ENCODE data around the gene BTNL8.

The BTNL8 gene

GRCh38 chr5:180909782-180910181 lies 10.8 kb downstream of the BTNL8 start:
- no peak for TF ChIP-seq ZNF8 (CRISPR knock-in tag; IDR thresholded peaks at IDR 0.05)
- no peak for TF ChIP-seq ESRRG (CRISPR knock-in tag; IDR thresholded peaks at IDR 0.05)
- no peak for TF ChIP-seq ZNF565 (CRISPR knock-in tag; conservative IDR thresholded peaks at IDR 0.05; ENCODE audit: low read depth)
- no peak for TF ChIP-seq ZC3H10 (CRISPR knock-in tag; IDR thresholded peaks at IDR 0.05)
- TF ChIP-seq, protein P1, sequence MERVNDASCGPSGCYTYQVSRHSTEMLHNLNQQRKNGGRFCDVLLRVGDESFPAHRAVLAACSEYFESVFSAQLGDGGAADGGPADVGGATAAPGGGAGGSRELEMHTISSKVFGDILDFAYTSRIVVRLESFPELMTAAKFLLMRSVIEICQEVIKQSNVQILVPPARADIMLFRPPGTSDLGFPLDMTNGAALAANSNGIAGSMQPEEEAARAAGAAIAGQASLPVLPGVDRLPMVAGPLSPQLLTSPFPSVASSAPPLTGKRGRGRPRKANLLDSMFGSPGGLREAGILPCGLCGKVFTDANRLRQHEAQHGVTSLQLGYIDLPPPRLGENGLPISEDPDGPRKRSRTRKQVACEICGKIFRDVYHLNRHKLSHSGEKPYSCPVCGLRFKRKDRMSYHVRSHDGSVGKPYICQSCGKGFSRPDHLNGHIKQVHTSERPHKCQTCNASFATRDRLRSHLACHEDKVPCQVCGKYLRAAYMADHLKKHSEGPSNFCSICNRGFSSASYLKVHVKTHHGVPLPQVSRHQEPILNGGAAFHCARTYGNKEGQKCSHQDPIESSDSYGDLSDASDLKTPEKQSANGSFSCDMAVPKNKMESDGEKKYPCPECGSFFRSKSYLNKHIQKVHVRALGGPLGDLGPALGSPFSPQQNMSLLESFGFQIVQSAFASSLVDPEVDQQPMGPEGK (CRISPR knock-in tag; IDR thresholded peaks at IDR 0.05; ENCODE audit: borderline replicate concordance), result no peak
- no peak for TF ChIP-seq TSHZ2 (CRISPR knock-in tag; IDR thresholded peaks at IDR 0.05)
- TF ChIP-seq RARB (CRISPR knock-in tag; IDR thresholded peaks at IDR 0.05), result no peak
- TF ChIP-seq, protein P2, sequence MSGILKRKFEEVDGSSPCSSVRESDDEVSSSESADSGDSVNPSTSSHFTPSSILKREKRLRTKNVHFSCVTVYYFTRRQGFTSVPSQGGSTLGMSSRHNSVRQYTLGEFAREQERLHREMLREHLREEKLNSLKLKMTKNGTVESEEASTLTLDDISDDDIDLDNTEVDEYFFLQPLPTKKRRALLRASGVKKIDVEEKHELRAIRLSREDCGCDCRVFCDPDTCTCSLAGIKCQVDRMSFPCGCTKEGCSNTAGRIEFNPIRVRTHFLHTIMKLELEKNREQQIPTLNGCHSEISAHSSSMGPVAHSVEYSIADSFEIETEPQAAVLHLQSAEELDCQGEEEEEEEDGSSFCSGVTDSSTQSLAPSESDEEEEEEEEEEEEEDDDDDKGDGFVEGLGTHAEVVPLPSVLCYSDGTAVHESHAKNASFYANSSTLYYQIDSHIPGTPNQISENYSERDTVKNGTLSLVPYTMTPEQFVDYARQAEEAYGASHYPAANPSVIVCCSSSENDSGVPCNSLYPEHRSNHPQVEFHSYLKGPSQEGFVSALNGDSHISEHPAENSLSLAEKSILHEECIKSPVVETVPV (CRISPR knock-in tag; IDR thresholded peaks at IDR 0.05), result no peak
- TF ChIP-seq OSR1 (CRISPR knock-in tag; IDR thresholded peaks at IDR 0.05), result no peak
- TF ChIP-seq GLIS3 (CRISPR knock-in tag; IDR thresholded peaks at IDR 0.05), result no peak
- TF ChIP-seq SNAI2 (CRISPR knock-in tag; IDR thresholded peaks at IDR 0.05), result no peak
- TF ChIP-seq ZFP30 (CRISPR knock-in tag; IDR thresholded peaks at IDR 0.05), result no peak
- no peak for TF ChIP-seq POU6F1 (CRISPR knock-in tag; IDR thresholded peaks at IDR 0.05; ENCODE audit: borderline replicate concordance, low read depth)
- TF ChIP-seq ZFP3 (CRISPR knock-in tag; IDR thresholded peaks at IDR 0.05), result no peak
- no peak for TF ChIP-seq PPARA (CRISPR knock-in tag; IDR thresholded peaks at IDR 0.05; ENCODE audit: borderline replicate concordance)
- TF ChIP-seq TOX (CRISPR knock-in tag; IDR thresholded peaks at IDR 0.05; ENCODE audit: borderline replicate concordance), result no peak
- TF ChIP-seq CSDC2 (CRISPR knock-in tag; IDR thresholded peaks at IDR 0.05), result no peak
- TF ChIP-seq BACH2 (CRISPR knock-in tag; IDR thresholded peaks at IDR 0.05; ENCODE audit: borderline replicate concordance), result no peak
- TF ChIP-seq, protein P3, sequence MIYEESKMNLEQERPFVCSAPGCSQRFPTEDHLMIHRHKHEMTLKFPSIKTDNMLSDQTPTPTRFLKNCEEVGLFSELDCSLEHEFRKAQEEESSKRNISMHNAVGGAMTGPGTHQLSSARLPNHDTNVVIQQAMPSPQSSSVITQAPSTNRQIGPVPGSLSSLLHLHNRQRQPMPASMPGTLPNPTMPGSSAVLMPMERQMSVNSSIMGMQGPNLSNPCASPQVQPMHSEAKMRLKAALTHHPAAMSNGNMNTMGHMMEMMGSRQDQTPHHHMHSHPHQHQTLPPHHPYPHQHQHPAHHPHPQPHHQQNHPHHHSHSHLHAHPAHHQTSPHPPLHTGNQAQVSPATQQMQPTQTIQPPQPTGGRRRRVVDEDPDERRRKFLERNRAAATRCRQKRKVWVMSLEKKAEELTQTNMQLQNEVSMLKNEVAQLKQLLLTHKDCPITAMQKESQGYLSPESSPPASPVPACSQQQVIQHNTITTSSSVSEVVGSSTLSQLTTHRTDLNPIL (CRISPR knock-in tag; IDR thresholded peaks at IDR 0.05; ENCODE audit: low read depth), result no peak
- no peak for ATAC-seq

DNA sequence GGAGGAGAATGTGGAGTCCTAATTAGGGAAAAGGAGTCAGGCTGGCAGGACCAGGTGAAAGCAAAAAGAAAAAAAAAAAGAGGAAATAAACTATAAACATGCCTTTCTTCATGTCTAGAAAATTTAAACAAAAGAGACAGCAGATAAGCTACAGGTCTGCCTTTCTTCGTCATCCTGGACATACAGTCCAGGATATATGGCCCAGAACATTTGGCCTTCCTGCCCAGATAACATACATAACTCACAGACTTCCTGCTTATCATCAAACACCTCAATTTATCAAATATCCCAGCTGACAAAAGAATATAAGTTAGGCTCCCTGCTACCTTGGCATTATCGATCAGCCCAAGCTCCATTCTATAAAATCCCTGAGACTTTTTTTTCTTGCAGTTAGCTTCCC lies 11.2 kb downstream of the BTNL8 start:
- TF ChIP-seq TSHZ2 (CRISPR knock-in tag; IDR thresholded peaks at IDR 0.05), result no peak
- no peak for TF ChIP-seq ZNF8 (CRISPR knock-in tag; IDR thresholded peaks at IDR 0.05)
- no peak for TF ChIP-seq SNAI2 (CRISPR knock-in tag; IDR thresholded peaks at IDR 0.05)
- TF ChIP-seq ZFP30 (CRISPR knock-in tag; IDR thresholded peaks at IDR 0.05), result no peak
- no peak for TF ChIP-seq BACH2 (CRISPR knock-in tag; IDR thresholded peaks at IDR 0.05; ENCODE audit: borderline replicate concordance)
- TF ChIP-seq ARNTL (CRISPR knock-in tag; IDR thresholded peaks at IDR 0.05; ENCODE audit: borderline replicate concordance, low read depth), result no peak
- no peak for TF ChIP-seq RARB (CRISPR knock-in tag; IDR thresholded peaks at IDR 0.05)
- no peak for TF ChIP-seq ESRRG (CRISPR knock-in tag; IDR thresholded peaks at IDR 0.05)
- no peak for TF ChIP-seq TOX (CRISPR knock-in tag; IDR thresholded peaks at IDR 0.05; ENCODE audit: borderline replicate concordance)
- TF ChIP-seq, protein P3 (CRISPR knock-in tag; IDR thresholded peaks at IDR 0.05; ENCODE audit: low read depth), result no peak
- TF ChIP-seq ZFP3 (CRISPR knock-in tag; IDR thresholded peaks at IDR 0.05), result no peak
- TF ChIP-seq POU6F1 (CRISPR knock-in tag; IDR thresholded peaks at IDR 0.05; ENCODE audit: borderline replicate concordance, low read depth), result no peak
- TF ChIP-seq ZC3H10 (CRISPR knock-in tag; IDR thresholded peaks at IDR 0.05), result no peak
- TF ChIP-seq CSDC2 (CRISPR knock-in tag; IDR thresholded peaks at IDR 0.05), result no peak
- TF ChIP-seq GLIS3 (CRISPR knock-in tag; IDR thresholded peaks at IDR 0.05), result no peak
- no peak for TF ChIP-seq ZNF565 (CRISPR knock-in tag; conservative IDR thresholded peaks at IDR 0.05; ENCODE audit: low read depth)
- TF ChIP-seq ISL1 (CRISPR knock-in tag; IDR thresholded peaks at IDR 0.05), result no peak
- no peak for TF ChIP-seq OSR1 (CRISPR knock-in tag; IDR thresholded peaks at IDR 0.05)
- ATAC-seq, result no peak

Data from SK-N-SH treated with all-trans-retinoic acid at 6 μM for 48 hours (cell line).